Amniotic stem cell (primary cell): ENCODE measurements around the gene SMYD3.

ENCODE experiments used
- DNase-seq: peaks from one replicate; lab custom pipeline; 2025; lab: John Stamatoyannopoulos, UW

SMYD3 gene

GRCh38 chr1:246213502-246213901 is 293.6 kb downstream of the SMYD3 start:
- no peak for DNase-seq

- no peak for DNase-seq
Observed at GRCh38 chr1:246213036-246213435, 294.0 kb downstream of the SMYD3 start.

- no peak for DNase-seq
Observed at GRCh38 chr1:246212013-246212412, 295.1 kb downstream of the SMYD3 start.

- no peak for DNase-seq
Observed at GRCh38 chr1:246210756-246211155, 296.3 kb downstream of the SMYD3 start.

- no peak for DNase-seq
Observed at GRCh38 chr1:246208105-246208504, 299.0 kb downstream of the SMYD3 start.

DNA sequence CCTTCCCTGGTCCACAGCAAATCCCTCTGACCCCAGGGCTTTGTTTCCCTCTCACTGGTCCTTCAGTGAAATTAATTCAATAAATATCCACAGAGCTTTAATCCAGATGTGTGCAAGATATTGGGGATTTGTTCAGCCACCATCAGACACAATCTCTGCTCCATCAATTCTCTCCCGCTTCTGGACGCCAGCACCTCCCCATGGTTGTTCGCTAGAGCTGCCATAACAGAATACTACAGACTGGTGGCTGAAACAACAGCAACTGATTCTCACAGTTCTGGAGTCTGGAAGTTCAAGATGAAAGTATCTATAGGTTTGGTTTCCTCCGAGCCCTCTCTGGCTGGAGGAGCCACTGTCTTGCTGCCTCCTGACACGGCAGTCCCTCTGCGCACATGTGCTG is 303.9 kb downstream of the SMYD3 start:
- no peak for DNase-seq

- DNase-seq: no peak
Observed at GRCh38 chr1:246200738-246201137, 306.3 kb downstream of the SMYD3 start.

DNA sequence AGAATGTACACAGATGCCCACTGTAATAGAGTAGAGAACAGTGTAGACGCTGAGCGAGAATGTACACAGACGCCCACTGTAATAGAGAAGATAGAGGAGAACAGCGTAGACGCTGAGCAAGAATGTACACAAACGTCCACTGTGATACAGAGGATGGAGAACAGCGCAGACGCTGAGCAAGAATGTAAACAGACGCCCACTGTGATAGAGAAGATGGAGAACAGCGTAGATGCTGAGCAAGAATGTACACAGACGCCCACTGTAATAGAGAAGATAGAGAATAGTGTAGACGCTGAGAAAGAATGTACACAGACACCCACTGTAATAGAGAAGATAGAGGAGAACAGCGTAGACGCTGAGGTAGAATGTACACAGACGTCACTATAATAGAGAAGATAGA is 306.9 kb downstream of the SMYD3 start:
- DNase-seq: no peak

DNA sequence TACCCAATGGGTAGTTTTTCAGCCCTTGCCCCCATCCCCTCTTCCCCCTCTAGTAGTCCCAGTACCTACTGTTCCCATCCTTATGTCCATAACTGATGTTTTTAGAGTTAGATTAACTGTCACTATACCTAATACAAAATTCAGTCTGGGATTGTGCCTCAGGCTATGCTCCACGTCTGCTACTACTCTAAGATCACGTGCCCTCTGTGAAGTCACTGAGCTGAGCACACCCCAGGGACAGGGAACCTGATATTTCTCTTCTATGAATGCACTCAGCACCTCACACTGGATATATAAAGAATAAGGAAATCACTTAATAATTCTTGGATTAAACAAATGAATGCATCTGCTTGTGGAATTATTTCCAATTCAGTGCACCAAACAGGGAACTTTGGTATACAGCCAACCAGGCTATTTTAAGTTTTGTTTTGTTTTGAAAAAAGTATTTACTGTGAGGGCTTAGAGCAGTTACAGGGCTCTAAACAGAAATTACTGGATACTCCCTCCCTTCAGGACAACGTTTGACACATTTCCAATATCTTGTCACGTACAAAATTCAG is 307.9 kb downstream of the SMYD3 start:
- no peak for DNase-seq

- no peak for DNase-seq
Observed at GRCh38 chr1:246198115-246198816, 308.8 kb downstream of the SMYD3 start.

GRCh38 chr1:246197076-246197475 is 310.0 kb downstream of the SMYD3 start:
- DNase-seq: no peak

DNA sequence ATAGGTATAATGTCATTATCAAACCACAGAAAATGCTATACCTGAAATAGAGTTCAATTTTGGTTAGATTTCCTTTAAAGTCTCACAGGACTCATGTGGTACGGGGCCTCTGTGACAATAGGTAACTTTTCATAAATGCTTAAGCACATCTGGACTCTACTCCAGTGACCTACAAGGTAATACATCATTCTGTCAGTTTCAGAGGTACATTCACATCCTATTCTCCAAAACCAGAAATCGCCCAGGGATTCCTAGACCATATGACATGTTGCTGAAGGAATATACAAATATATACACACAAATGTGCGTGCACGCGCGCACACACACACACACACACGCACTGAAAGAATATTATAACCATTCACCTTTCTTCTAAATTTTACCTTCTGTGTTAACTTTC is 311.8 kb downstream of the SMYD3 start:
- DNase-seq: no peak

DNA sequence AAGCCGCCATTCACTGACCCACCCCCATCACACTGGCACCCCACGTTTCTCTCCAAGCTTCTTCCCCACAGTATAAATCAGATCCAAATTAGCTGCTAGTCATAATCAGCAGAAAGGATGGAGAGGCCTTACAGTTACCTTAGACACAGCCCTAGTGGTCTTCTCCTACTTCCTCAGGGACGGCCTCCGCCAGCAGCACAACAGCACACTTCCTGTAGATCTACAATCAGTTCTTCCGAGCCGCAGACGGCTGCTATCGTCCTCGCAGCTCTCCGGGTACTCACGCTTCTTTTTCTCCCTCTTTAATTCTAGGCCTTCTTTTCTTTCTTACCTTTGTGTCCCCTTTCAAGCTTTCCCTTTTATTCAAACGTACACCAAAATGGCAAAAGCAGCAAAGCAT is 313.5 kb downstream of the SMYD3 start:
- DNase-seq: no peak

- no peak for DNase-seq
Observed at GRCh38 chr1:246189126-246189525, 318.0 kb downstream of the SMYD3 start.

GRCh38 chr1:246187834-246188372 is 319.2 kb downstream of the SMYD3 start:
- DNase-seq: no peak

GRCh38 chr1:246184503-246184902 is 322.6 kb downstream of the SMYD3 start:
- DNase-seq: no peak

GRCh38 chr1:246182149-246182851 is 324.8 kb downstream of the SMYD3 start:
- no peak for DNase-seq

DNA sequence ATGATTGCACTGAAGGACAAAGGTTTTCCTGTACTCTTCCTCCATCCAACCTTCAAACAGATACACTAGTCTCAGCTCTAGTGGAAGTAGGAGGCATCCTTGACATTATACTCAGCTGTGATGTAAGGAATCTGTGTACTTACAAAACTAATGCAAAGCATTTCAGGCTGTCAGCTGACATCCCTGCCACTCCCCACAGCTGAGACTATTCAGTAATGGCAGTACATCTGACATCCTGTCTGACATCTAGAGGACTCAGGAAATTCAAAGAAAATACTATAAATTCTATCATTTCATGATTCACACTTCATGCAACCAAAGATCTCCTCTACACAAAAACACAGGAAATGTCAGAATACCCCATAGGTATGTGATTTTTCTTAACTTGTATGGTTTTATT is 325.8 kb downstream of the SMYD3 start:
- no peak for DNase-seq

- no peak for DNase-seq
Observed at GRCh38 chr1:246179401-246179800, 327.7 kb downstream of the SMYD3 start.

DNA sequence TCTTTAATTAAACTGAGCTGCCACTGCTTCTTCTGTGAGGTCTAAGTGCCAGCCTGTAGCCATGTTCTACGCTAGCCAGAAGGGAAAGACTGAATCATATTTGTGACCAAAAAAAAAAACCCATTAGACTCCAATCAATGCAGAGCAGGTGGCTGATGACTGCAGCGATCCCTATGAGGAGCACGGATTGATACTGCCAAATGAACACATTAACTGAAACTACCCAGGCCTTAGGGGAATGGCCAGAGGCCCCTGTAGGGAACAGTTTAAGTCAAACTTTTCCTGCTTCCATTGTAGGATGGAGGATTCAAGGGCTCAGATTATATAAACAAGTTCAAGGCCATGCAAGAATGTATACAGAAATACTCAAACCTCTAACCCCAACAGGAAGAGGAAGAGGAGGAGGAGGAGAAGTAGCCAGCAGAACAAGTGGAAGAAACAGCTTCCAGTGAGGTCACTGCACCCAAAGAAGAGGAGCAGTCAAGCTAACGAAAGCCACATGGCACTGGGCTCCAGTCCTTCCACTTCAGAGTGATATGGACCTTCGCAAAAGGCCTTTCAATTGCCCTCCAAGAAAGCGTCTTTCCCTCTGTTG is 328.3 kb downstream of the SMYD3 start:
- DNase-seq: no peak

DNA sequence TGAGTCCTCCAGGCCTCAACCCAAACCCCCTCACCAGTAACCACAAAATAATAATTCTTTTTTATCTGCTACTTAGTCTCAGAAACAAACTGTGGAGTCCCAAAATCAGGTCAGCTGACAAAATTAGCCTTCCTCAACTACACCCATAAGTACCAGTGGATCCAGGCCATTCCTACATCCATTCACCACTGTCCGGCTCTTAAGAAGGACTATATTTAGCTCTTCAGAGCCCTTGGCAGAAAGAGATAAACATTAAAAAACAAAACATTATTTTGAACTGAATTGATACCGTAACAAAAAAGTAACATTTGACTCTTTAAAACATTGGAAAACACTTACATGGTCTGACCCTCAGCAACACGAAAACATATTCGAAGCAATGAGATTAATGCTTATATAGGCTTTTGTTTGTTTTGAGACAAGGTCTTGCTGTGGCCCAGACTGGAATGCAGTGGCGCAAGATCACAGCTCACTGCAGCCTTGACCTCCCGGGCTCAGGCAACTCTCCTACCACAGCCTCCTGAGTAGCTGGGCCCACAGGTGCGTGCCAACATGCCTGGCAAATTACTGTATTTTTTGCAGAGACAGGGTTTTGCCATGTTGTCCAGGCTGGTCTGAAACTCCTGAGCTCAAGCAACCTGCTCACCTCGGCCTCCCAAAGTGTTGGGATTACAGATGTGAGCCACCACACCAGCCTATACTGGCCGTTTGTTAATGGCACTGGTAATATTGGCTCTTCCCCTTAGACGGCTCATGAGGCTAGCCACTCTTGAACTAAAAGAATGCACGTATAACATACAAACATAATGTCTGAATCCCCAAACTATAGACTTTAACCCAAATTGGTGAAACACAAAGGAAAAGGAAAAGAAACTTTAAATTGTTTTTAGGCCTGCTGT is 330.7 kb downstream of the SMYD3 start:
- no peak for DNase-seq
